Neural progenitor cell (in vitro differentiated cells): ENCODE data around the gene HHAT. TPM values are rescaled to one million over a fixed set of nuclear protein-coding genes. Genes with fewer than 3 reads are reported as not detected.

Source experiments
- DNase-seq: peaks from one replicate; pipeline ENCODE4 v3.0.0-alpha.2; 2016; ENCODE audit warnings: low spot score
- H2AFZ ChIP-seq: fragments of 200-600 bp; sonication (generic); replicated peaks from 2 replicates; pipeline ENCODE4 v1.6.1; 2016; ENCODE audit warnings: antibody characterized with exemption
- H3F3A ChIP-seq: fragments of 200-600 bp; sonication (generic); 2 replicates; pipeline ENCODE4 v1.6.1; 2016; ENCODE audit warnings: antibody characterized with exemption, low read depth
- H3K27ac ChIP-seq: fragments of 200-600 bp; sonication (generic); 2 replicates; pipeline ENCODE4 v1.5.1; 2016; ENCODE audit warnings: mild to moderate bottlenecking
- H3K27me3 ChIP-seq: fragments of 200-600 bp; sonication (generic); 2 replicates; pipeline ENCODE4 v1.6.1; 2016; ENCODE audit warnings: mild to moderate bottlenecking, moderate library complexity
- H3K36me3 ChIP-seq: fragments of 200-600 bp; sonication (generic); 2 replicates; pipeline ENCODE4 v1.5.1; 2016
- H3K4me1 ChIP-seq: fragments of 200-600 bp; sonication (generic); 2 replicates; pipeline ENCODE4 v1.6.1; 2016; ENCODE audit warnings: mixed run types
- H3K4me2 ChIP-seq: fragments of 200-600 bp; sonication (generic); 2 replicates; pipeline ENCODE4 v1.6.1; 2016
- H3K4me3 ChIP-seq: fragments of 200-600 bp; sonication (generic); 2 replicates; pipeline ENCODE4 v1.5.1; 2016
- H3K79me2 ChIP-seq: fragments of 200-600 bp; sonication (generic); 2 replicates; pipeline ENCODE4 v1.6.1; 2016; ENCODE audit warnings: low read depth
- H3K9ac ChIP-seq: fragments of 200-600 bp; sonication (generic); 2 replicates; pipeline ENCODE4 v1.6.1; 2016
- H3K9me3 ChIP-seq: fragments of 200-600 bp; sonication (generic); 2 replicates; pipeline ENCODE4 v1.5.1; 2016; ENCODE audit warnings: low read depth
- H4K20me1 ChIP-seq: fragments of 200-600 bp; sonication (generic); 2 replicates; pipeline ENCODE4 v1.6.1; 2016; ENCODE audit warnings: low read depth
- H3K27ac Mint-ChIP-seq: 3 replicates; pipeline ENCODE4 v1.8.0; 2021; ENCODE audit warnings: mixed read lengths
- H3K27me3 Mint-ChIP-seq: 2 replicates; pipeline ENCODE4 v1.8.0; 2022; ENCODE audit warnings: low read depth, mild to moderate bottlenecking, inconsistent platforms, moderate library complexity, mixed read lengths; ENCODE audit not compliant: insufficient read depth
- H3K36me3 Mint-ChIP-seq: 3 replicates; pipeline ENCODE4 v1.8.0; 2021; ENCODE audit warnings: mixed read lengths
- H3K4me1 Mint-ChIP-seq: 3 replicates; pipeline ENCODE4 v1.8.0; 2021; ENCODE audit warnings: mixed read lengths
- H3K4me3 Mint-ChIP-seq: 3 replicates; pipeline ENCODE4 v1.8.0; 2021; ENCODE audit warnings: mild to moderate bottlenecking, moderate library complexity, mixed read lengths
- H3K9me3 Mint-ChIP-seq: 3 replicates; pipeline ENCODE4 v1.8.0; 2020; ENCODE audit warnings: mixed read lengths
- EZH2 ChIP-seq: fragments of 200-600 bp; sonication (generic); IDR thresholded peaks from 2 replicates; pipeline ENCODE4 v1.6.1; 2017; ENCODE audit warnings: antibody characterized with exemption, mild to moderate bottlenecking, moderate library complexity
- EZH2phosphoT487 ChIP-seq: fragments of 200-600 bp; sonication (generic); IDR thresholded peaks from 2 replicates; pipeline ENCODE4 v1.6.1; 2017; ENCODE audit warnings: antibody characterized with exemption
- total RNA-seq: library from RNA; depleted of rRNA; stranded (reverse); fragments of >200 nt; gene quantifications from 2 replicates; pipeline ENCODE4 v1.2.3, GENCODE V29; 2015; ENCODE audit warnings: low replicate concordance
- TF ChIP-seq, protein P1 (sequence below): fragments of 200-600 bp; sonication (generic); IDR thresholded peaks from 2 replicates; pipeline ENCODE4 v1.5.1; 2017; ENCODE audit warnings: antibody characterized with exemption, mild to moderate bottlenecking

The HHAT gene
- total RNA-seq, 1 donor from 2014 or later: 10.3 TPM

DNA sequence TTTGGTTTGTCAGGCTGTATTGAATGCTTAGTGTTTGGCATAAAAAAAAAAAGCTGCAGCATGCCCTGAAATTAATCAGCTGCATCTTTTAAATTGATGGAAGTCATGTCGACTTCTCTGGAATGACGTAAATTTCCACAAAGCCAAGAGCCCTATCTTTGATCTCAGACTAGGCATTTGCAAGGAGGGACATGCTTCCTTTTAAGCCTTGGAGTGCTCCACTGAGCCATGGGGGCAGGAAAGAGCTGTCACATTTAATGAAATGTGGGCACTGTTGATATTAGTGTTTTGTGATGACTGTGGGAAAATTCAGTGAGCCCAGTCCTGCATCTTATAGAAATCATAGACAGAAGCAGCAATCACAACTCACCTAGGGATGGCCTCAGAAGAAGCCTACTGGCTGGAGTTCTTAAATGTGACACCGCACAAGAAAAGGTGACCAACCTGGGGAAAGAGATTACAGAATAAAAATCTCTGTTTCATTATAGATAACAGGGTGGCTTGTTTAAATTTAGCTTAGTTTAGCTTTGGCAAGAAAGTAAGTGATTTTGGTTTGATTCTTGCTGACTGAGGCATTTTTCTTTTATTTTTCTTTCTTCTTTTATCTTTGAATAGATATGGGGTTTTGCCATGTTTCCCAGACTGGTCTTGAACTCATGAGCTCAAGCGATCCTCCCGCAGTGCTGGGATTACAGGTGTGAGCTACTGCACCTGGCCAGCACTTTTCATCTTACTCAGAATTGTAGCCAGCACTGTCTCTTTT lies 188.2 kb downstream of the HHAT start:
- Histone ChIP-seq H3K27ac (no peak overlapping the region), H3K36me3 (no peaks in the 10 kb centered on the region), H3K4me1 (peaks cover 7% of the 10 kb centered on the region), H4K20me1 (no peaks in the 10 kb centered on the region), H3K4me3 (no peak overlapping the region), H2AFZ (no peak overlapping the region), H3K9me3 (no peaks in the 10 kb centered on the region), H3F3A (no peaks in the 10 kb centered on the region), H3K27me3 (no peaks in the 10 kb centered on the region), H3K79me2 (no peaks in the 10 kb centered on the region), H3K4me2 (no peak overlapping the region), H3K9ac (no peak overlapping the region)
- peaks cover 2% of the 10 kb centered on the region for H3K27me3 Mint-ChIP-seq
- H3K36me3 Mint-ChIP-seq: no peaks in the 10 kb centered on the region
- H3K27ac Mint-ChIP-seq: no peak overlapping the region
- H3K4me1 Mint-ChIP-seq: peaks cover 13% of the 10 kb centered on the region
- H3K4me3 Mint-ChIP-seq: no peak overlapping the region
- no peak for TF ChIP-seq EZH2
- TF ChIP-seq, protein P1, sequence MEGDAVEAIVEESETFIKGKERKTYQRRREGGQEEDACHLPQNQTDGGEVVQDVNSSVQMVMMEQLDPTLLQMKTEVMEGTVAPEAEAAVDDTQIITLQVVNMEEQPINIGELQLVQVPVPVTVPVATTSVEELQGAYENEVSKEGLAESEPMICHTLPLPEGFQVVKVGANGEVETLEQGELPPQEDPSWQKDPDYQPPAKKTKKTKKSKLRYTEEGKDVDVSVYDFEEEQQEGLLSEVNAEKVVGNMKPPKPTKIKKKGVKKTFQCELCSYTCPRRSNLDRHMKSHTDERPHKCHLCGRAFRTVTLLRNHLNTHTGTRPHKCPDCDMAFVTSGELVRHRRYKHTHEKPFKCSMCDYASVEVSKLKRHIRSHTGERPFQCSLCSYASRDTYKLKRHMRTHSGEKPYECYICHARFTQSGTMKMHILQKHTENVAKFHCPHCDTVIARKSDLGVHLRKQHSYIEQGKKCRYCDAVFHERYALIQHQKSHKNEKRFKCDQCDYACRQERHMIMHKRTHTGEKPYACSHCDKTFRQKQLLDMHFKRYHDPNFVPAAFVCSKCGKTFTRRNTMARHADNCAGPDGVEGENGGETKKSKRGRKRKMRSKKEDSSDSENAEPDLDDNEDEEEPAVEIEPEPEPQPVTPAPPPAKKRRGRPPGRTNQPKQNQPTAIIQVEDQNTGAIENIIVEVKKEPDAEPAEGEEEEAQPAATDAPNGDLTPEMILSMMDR: no peak
- H3K9me3 Mint-ChIP-seq: peaks cover 2% of the 10 kb centered on the region
- no peak for DNase-seq

DNA sequence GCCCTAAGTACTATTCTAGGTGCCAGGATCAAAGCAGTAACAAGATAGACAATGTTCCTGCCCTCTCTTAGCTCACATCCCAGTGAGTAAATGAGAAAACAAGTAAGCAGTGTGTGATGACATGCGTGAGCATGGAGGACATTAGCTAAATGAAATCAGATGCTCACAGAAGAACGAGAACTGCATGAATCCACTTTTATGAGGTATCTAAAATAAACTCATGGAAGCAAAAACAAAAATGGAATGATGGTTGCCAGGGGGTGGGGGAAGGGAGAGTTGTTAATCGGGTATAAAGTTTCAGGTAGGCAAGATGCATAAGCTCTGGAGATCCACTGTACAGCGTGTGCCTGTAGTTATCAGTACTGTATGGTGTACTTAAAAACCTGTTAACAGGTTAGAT lies 195.1 kb downstream of the HHAT start:
- peaks cover 2% of the 10 kb centered on the region for H3K9me3 Mint-ChIP-seq
- no peak overlapping the region for H3K27ac ChIP-seq
- H3K27ac Mint-ChIP-seq: no peak overlapping the region
- H3F3A ChIP-seq: no peaks in the 10 kb centered on the region
- TF ChIP-seq EZH2: no peak
- TF ChIP-seq, protein P1: no peak
- TF ChIP-seq EZH2phosphoT487: no peak
- no peaks in the 10 kb centered on the region for H3K9me3 ChIP-seq
- H3K4me3 Mint-ChIP-seq: no peak overlapping the region
- no peak overlapping the region for H3K4me3 ChIP-seq
- H3K4me1 ChIP-seq: peaks cover 7% of the 10 kb centered on the region
- no peak for DNase-seq
- no peaks in the 10 kb centered on the region for H4K20me1 ChIP-seq
- peaks cover 20% of the 10 kb centered on the region for H3K4me1 Mint-ChIP-seq
- H3K36me3 Mint-ChIP-seq: no peaks in the 10 kb centered on the region
- no peaks in the 10 kb centered on the region for H3K36me3 ChIP-seq
- no peak overlapping the region for H3K9ac ChIP-seq
- H3K4me2 ChIP-seq: no peak overlapping the region
- peaks cover 3% of the 10 kb centered on the region for H3K27me3 Mint-ChIP-seq
- H3K27me3 ChIP-seq: no peaks in the 10 kb centered on the region
- no peak overlapping the region for H2AFZ ChIP-seq
- H3K79me2 ChIP-seq: no peaks in the 10 kb centered on the region

DNA sequence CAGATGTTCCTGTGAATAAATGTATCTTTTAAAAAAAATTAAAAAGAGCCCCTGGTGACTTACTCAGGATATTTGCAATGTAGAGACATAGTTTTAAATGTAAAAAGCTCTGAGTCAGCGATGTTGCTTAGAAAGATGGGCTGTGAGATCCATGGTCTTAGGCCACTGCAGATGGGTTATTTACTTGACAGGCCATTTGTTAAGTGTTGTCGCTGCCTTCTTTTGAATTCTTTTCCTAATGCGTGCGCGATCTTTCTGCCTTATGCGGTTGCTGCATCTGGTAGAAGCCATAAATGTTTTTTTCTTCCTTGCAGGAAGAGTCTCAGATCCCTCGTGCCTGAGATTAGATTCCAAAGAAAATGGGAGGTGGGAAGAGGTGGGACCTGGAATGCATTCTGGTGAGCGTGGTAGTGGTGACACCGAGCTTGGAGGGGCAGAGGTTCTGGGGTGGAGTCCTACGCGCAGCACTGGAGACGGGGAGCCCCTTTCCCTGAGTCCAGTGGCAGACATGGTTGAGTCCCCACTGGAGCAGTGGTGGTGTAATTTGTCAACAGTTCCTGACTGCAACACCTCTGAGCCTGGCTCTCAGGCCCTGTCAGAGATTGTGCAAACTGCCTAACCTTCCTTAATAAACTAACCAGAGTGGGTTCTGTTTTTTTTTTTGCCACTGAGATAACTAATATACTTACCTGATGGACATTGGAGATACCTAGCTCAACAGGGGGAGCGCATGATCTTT lies 197.2 kb downstream of the HHAT start:
- H3K27ac Mint-ChIP-seq: no peak overlapping the region
- Histone ChIP-seq H3F3A (no peaks in the 10 kb centered on the region), H3K4me3 (no peak overlapping the region), H3K9me3 (no peaks in the 10 kb centered on the region), H3K27me3 (no peaks in the 10 kb centered on the region), H3K9ac (no peak overlapping the region), H3K4me1 (peaks cover 7% of the 10 kb centered on the region), H3K79me2 (no peaks in the 10 kb centered on the region), H2AFZ (no peak overlapping the region), H4K20me1 (no peaks in the 10 kb centered on the region), H3K27ac (no peak overlapping the region), H3K4me2 (no peak overlapping the region), H3K36me3 (no peaks in the 10 kb centered on the region)
- no peak for TF ChIP-seq EZH2
- TF ChIP-seq, protein P1: no peak
- H3K9me3 Mint-ChIP-seq: no peaks in the 10 kb centered on the region
- peaks cover 22% of the 10 kb centered on the region for H3K4me1 Mint-ChIP-seq
- no peaks in the 10 kb centered on the region for H3K36me3 Mint-ChIP-seq
- DNase-seq: no peak
- H3K4me3 Mint-ChIP-seq: no peak overlapping the region
- H3K27me3 Mint-ChIP-seq: peaks cover 3% of the 10 kb centered on the region
